HG02678 (cell line): ENCODE data around the gene ZDHHC11.
"Not testable (repeated sequence)": the region's sequence is repeated elsewhere in the genome, so short reads cannot be mapped to it uniquely, and the experiment has no call there.

Source experiments
- ATAC-seq: cut with Tn5 transposase; IDR thresholded peaks from one replicate; pipeline ENCODE4 v1.9.1; 2021; ENCODE audit warnings: mild to moderate bottlenecking, moderate library complexity; ENCODE audit not compliant: unreplicated experiment

ZDHHC11 gene

GRCh38 chr5:763998-764781, 86.6 kb downstream of the ZDHHC11 start:
- ATAC-seq, result no peak

- no peak for ATAC-seq
Observed at GRCh38 chr5:763397-763796, 87.4 kb downstream of the ZDHHC11 start.

DNA sequence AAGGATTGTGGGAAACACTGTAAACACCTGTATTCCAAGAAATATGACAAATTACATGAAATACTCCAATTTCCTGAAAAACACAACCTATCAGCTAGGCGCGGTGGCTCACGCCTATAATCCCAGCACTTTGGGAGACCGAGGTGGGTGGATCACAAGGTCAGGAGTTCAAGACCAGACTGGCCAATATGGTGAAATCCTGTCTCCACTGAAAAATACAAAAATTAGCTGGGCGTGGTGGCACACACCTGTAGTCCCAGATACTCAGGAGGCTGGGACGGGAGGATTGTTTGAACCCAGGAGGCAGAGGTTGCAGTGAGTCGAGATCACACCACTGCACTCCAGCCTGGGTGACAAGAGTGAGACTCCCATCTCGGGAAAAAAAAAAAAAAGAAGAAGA, 87.8 kb downstream of the ZDHHC11 start:
- not testable (repeated sequence) for ATAC-seq

DNA sequence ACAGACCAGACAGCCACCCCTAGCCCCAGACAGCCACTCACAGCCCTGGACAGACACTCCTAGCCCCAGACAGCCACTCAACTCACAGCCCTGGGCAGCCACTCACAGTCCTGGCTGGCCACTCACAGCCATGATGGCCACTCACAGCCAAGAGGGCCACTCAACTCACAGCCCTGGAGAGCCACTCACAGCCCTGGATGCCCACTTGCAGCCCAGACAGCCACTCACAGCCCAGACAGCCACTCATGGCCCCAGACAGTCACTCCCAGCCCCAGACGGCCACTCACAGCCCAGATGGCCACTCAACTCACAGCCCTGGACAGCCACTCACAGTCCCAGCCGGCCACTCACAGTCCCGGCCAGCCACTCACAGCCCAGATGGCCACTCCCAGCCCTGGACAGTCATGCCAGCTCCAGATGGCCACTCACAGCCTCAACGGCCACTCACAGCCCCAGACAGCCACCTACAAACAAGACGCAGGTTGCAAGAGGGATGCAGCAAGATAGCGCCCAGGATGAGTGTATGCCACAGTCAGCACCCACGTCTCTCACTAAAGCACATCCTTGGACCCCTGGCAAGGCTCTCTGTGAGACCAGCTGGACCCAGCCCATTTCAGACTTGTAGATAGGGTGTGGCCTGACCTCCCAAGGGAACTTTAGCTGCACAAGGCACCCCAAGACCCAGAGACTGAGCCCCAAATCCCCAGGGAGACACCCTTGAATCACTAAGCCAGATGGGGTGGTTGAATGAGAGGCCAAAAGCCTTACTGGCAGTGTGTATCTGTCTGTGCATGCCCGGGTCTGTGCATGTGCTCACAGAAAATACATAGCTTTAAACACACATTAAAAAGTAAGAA, 88.7 kb downstream of the ZDHHC11 start:
- no peak for ATAC-seq

- no peak for ATAC-seq
Observed at GRCh38 chr5:761059-761771, 89.6 kb downstream of the ZDHHC11 start.

- ATAC-seq, result no peak
Observed at GRCh38 chr5:760363-761058, 90.3 kb downstream of the ZDHHC11 start.

DNA sequence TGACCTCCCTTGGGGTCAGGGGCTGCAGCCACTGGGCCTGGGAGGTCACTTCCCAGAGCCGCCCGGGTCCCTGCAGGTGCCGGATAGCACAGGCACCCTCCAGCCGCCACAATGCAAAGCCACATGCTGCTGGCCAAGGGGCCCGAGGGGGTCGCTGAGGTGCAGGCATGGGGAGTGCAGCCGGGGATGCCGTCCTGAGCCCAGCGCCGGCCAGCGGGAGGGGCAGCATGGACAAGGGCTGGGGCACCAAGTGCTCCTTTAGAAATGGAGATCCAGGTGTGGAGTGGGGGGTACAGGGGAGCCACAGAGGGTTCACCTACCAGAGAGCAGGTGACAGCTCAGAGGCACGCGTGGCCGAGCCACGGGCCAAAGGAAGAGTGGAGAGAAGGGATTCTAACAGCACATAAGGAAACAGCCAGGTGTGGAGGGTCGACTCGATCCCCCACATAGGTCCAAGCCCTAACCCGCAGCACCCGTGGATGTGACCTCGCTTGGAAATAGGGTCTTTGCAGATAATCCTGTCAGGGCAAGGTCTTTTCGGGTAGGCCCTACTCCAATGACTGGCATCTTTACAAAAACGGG, 90.9 kb downstream of the ZDHHC11 start:
- no peak for ATAC-seq

- ATAC-seq, result no peak
Observed at GRCh38 chr5:759111-759751, 91.6 kb downstream of the ZDHHC11 start.

DNA sequence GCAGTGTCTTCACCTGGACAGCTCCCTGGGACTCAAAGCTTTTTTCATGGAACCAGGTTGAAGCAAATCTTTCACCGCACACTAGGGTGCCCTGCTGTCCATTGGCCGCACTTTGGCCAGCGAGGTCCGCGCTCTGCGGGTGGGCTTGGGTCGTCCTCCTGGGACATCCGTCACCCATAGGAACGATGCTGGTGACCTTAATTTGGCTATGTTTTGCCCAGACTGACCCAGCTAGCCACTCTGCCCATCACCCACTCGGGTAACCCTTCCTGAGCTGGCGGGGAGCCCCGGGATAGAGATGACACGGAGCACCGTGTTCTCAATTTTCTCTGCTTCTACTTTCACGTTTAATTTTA, 92.1 kb downstream of the ZDHHC11 start:
- no peak for ATAC-seq

DNA sequence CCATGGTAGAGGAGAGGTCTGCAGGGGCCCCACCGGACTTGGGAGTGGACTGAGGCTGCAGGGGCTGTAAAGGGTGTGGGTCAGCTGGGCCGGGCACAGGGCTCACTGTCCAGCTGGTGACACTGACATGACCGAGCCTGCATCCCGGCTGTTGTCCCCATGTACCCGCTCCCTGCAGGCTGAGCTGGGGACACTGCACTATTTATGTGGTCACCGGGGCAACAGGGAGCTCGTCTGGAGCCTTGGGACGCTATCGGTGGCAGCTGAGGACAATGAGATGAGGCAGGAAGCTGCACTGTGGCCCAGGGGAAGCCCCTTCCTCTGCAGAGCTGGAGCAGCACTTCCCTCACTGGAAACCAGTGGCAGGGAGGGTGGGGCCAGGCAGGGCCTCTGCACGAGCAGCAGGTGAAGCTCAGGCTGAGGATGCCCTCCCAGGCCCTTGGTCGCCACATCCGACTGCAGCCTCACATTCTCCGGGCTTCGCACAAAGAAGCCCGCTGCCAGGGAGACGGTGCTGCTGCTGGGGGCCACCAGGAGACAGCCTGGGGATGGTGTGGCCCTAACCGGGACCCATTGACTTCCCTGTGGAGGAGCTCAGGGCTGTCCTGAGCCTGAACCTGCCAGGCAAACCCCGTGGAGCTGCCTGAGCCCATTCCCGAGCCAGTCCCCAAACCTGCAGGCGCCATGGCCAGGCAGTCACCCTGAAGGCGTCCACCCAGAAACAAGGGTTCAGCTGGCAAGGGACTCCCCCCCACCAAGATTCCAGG, 92.7 kb downstream of the ZDHHC11 start:
- no peak for ATAC-seq

- no peak for ATAC-seq
Observed at GRCh38 chr5:757346-757930, 93.3 kb downstream of the ZDHHC11 start.

DNA sequence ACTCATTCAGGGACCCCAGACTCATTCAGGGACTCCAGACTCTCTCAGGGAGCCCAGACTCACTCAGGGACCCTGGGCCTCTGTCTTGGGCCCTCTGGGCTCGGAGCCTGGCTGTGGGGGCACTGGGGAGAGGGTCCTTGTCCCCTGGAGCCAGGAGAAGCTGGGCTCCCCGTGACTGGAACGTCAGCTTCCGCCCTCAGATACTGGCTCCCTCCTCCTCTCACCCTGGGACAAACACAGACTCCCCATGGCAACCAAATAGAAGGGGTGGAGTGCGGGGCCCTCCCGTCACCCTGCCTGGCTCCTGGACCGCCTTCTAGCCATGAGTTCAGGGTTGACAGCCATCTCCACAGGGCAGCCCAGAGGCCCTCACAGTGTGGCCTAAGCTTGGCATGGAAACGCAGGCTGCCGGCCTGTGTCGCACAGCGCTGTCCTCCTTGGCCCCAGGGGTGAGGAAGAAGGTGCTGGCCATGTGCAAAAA, 93.9 kb downstream of the ZDHHC11 start:
- no peak for ATAC-seq

DNA sequence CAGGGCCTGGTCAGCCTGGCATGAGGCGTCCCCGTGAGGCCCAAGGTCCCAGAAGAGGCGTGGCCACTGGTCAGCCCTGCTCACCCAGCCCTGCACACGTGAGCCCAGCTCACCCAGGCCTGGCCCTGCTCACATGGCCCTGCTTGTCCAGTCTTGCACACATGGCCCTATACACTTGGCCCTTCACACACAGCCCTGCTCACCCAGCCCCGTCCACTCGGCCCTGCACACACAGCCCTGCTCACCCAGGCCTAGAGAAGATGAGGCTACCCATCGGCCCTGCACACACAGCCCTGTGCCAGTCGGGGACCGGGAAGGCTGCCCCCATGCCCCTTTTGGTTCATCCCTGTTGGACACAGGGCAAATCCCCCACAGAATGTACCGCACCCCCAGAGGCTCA, 94.6 kb downstream of the ZDHHC11 start:
- ATAC-seq, result no peak

GRCh38 chr5:754143-754632, 96.6 kb downstream of the ZDHHC11 start:
- ATAC-seq, result not testable (repeated sequence)

DNA sequence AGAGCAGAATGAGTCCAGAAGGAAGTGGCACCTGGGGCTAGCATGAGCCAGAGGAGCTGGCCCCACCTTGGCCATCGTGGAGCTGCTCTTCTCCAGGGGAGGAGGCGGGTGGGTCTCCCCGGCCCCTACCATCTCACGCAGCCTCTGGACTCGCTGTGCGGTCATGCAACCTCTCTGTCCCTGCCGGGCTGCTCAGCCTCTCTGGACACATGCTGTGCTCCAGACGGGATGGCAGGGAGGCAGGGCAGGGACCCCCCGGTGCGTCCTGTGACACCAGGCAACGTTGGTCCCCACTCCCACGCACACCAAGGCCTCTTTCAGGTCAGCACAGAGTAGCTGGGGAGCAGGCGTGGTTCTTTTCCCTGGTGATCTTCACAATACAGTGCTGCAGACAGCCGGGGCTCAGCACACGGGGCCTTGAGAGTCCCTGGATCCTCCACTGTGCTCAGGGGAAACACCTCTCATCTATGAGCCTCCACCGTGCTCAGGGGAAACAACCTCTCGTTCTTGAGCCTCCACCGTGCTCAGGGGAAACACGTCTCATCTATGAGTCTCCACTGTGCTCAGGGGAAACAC, 97.1 kb downstream of the ZDHHC11 start:
- not testable (repeated sequence) for ATAC-seq

GRCh38 chr5:752532-753115, 98.2 kb downstream of the ZDHHC11 start:
- ATAC-seq, result not testable (repeated sequence)

GRCh38 chr5:751992-752391, 98.8 kb downstream of the ZDHHC11 start:
- not testable (repeated sequence) for ATAC-seq

GRCh38 chr5:751496-751895, 99.3 kb downstream of the ZDHHC11 start:
- no peak for ATAC-seq
